ENCODE measurements around the gene TREML4.

DNA sequence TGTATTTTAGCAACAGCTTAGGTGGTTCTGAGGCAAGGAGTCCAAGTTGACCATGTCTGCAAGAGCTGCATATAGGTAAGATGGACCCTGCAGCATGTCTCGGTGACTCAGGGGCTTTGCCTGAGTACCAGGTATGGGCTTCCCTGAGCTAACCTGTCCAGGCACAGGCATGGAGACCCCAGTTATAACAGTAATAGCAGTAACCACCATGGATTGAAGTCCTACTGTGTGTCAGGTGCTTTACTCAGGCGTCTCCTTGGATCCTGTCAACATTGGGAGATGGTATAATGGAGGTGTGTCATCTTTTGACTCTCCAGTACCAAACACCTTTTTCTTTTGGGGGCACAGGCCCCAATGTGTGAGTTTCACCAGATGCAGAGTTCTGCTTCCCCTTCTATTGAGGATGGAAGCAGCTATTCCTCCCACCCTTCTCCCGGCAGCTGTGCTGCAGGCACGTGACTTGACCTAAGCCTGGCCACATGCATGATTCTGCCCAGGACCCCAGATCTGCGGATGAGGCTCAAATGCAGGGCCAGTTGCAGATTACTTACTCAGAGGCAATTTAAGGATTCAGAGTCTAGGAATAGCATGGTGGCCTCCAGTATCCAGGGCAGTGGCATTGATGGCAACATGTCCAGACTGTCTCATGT lies 44.6 kb downstream of the TREML4 start:
- TF ChIP-seq POLR2A (IDR thresholded peaks at IDR 0.05) = no peak
- TF ChIP-seq, protein P1, sequence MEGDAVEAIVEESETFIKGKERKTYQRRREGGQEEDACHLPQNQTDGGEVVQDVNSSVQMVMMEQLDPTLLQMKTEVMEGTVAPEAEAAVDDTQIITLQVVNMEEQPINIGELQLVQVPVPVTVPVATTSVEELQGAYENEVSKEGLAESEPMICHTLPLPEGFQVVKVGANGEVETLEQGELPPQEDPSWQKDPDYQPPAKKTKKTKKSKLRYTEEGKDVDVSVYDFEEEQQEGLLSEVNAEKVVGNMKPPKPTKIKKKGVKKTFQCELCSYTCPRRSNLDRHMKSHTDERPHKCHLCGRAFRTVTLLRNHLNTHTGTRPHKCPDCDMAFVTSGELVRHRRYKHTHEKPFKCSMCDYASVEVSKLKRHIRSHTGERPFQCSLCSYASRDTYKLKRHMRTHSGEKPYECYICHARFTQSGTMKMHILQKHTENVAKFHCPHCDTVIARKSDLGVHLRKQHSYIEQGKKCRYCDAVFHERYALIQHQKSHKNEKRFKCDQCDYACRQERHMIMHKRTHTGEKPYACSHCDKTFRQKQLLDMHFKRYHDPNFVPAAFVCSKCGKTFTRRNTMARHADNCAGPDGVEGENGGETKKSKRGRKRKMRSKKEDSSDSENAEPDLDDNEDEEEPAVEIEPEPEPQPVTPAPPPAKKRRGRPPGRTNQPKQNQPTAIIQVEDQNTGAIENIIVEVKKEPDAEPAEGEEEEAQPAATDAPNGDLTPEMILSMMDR (IDR thresholded peaks at IDR 0.05 in 8 of 11, conservative IDR thresholded peaks at IDR 0.05 in 3 of 11) = no peak
